Keratinocyte (primary cell): ENCODE measurements around the gene ATP6V0A4.

ENCODE experiments used
- CTCF ChIP-seq, 3 experiments: IDR thresholded peaks in 1 of 3; conservative IDR thresholded peaks in 1 of 3; optimal IDR thresholded peaks in 1 of 3; 2 replicates in 2 of 3; 3 replicates in 1 of 3; pipeline versions ENCODE3 to v1.5.1; 2011; ENCODE audit warnings: low read length in 3 of 3, mild to moderate bottlenecking in 3 of 3, moderate library complexity in 2 of 3, control low read depth in 1 of 3, inconsistent platforms in 1 of 3; ENCODE audit not compliant: insufficient read depth in 2 of 3; ENCODE audit errors: extremely low read depth in 1 of 3
- EZH2 ChIP-seq: IDR thresholded peaks from one replicate; pipeline ENCODE4 v1.6.1; 2012; ENCODE audit warnings: inconsistent platforms, mild to moderate bottlenecking, low read length, moderate library complexity

- TF ChIP-seq CTCF (optimal IDR thresholded peaks at IDR 0.05 in 1 of 3, IDR thresholded peaks at IDR 0.05 in 1 of 3, conservative IDR thresholded peaks at IDR 0.05 in 1 of 3; ENCODE audit: extremely low read depth in 1 of 3, insufficient read depth in 2 of 3, low read length in 3 of 3) (no peak), EZH2 (no peak)
These were observed 21.7 kb downstream of the ATP6V0A4 start for GRCh38 chr7:138776166-138776833.
